OCI-M2 (cell line): Measurements from ENCODE around the gene ZBTB20.
"Not testable (repeated sequence)": the region's sequence is repeated elsewhere in the genome, so short reads cannot be mapped to it uniquely, and the experiment has no call there.

ENCODE experiments used
- DNase-seq: peaks from one replicate; lab custom pipeline; 2025; ENCODE audit not compliant: unreplicated experiment; lab: John Stamatoyannopoulos, UW

ZBTB20 gene

DNA sequence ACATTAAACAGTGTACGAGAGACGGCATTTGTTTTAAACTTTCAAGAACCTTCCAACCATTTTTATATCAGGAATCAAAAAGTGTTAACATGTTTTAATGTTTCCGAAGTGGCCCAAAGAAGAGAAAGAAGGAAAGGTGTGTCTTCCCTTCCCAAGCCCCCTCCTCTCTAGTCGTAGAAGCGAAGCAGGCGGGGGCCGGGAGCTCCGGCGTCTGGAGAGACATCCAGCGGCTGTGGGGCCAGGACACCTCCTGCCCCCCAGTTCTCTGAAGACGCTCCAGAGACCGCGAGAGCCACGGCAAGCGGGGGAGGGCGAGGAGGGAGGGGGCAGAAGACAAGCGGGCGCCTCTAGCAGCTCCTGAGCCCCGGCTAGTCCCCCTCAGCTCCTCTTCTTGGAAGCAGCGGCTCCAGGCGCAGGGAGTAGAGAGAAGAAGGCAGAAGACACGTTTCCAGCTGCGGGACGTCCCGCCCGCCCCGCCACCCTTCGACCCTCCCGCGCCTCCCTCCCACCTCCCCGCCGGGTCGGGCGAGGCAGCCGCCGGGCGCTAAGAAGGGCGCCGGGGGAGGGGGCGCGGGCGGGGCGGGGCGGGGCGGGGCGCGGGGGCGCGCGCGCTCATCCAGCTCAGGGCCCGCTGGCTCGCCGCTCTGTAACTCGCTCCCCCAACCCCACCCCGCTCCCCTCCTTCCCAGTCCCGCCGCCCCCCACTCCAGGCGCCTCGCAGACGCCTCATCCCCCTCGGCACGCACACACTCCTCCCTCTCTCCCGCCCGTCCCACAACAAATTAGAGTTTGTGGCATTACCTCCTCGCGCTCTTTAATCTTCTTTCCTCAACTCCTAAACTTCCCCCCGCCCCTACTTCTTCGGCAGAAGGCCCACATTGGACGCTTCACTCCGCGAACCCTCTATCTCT is at the start of gene ZBTB20:
Gene ZBTB20, minus strand, starts transcription at position 871 of the 911 bp plus-strand sequence.
- DNase-seq = no peak

- DNase-seq = no peak
Observed at GRCh38 chr3:115194476-115194875, 47.4 kb upstream of the ZBTB20 start.

- DNase-seq = no peak
Observed at GRCh38 chr3:115190747-115191146, 43.7 kb upstream of the ZBTB20 start.

DNA sequence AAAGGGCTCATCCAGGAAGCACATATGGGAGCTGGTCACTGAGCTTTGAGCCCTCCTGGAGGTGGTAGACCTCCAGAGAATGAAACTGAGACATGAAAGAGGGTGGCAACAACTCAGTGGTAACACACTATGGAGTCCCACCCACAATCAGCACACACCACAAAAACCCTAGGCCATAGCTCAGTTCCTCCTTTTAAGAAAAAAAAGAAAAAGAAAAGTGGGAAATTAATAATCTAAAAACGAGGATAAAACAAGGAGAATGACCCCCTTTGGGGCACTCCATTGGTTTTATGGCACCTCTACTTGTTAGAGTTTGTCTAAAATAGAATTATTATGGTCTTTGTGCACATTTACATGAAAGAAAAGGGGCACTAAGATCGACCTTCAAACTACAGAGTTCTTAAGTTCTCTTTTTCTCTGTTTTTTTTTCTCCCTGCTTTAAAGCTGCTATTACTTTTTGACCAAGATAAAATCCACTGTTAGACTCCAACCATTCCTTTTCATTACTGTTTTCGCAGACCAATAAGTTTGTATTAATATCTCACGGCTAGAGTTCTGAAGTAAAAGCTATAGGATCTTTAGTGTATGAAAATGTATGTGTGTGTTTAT is 40.2 kb upstream of the ZBTB20 start:
- DNase-seq = no peak

DNA sequence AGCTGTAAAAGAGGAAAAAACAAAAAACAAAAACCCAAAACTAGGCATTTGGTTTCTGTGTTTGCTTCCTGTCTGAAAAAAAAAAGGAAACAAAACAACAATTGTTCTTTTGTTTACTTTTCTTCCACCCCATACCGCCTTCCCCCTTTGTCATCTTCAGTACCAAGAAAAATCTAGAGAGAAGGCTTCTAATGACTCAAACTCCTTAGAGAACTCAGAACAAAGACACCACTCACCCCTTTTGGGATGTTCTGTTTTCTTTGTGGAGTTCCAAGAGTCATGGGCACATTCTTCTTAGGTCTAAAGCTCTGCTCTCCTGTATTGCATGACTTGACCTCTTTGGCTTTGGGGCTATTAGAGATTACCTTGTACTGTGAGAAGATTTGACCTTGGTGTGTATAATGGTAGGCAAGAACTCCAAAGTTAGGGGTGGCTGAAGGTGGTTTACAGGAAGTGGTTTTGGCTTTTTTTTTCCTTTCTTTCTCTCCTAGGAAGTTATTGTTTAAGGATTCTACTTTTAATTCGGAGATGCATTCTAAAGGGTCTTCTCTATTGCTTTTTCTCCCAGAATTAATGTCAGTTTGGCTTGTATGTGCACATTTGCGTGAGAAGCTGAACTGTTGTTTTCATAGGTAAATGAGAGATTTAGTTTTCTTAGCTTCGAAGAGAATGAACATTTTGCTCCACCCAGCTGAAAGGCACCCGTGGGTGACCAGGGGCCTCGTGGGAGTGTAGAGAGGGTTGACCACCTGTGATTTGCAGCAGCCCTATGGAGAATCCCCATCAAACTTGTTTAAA is 39.5 kb upstream of the ZBTB20 start:
- no peak for DNase-seq

- not testable (repeated sequence) for DNase-seq
Observed at GRCh38 chr3:115184859-115185572, 37.9 kb upstream of the ZBTB20 start.

DNA sequence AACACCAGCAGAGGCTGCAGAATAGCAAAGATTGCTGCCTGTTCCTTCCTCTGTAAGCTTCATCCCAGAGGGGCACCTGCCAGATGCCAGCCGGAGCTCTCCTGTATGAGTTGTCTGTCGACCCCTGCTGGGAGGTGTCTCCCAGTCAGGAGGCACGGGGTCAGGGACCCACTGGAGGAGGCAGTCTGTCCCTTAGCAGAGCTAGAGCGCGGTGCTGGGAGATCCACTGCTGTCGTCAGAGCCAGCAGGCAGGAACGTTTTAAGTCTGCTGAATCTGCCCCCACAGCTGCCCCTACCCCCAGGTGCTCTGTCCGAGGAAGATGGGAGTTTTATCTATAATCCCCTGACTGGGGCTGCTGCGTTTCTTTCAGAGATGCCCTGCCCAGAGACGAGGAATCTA is 31.8 kb upstream of the ZBTB20 start:
- DNase-seq = not testable (repeated sequence)

DNA sequence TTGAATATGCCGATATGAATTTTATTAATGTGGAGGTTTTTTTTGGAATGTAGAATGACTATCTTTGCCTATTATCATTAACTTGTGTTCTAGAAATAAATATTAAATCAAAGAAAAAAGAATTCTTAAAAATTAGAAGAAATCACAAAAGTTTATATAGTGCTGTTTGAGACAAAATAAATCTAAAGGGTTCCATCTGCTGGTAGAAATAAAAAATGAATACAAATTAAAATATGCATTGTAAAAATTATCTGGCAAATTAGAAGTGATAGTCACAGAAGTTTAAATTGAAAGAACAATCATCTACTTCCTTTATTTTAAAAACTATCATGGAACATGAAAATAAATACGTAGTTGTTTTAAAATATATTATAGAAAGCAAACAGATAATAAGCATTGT is 22.7 kb upstream of the ZBTB20 start:
- DNase-seq = no peak

GRCh38 chr3:115165701-115166100 is 18.6 kb upstream of the ZBTB20 start:
- DNase-seq = no peak

- DNase-seq = no peak
Observed at GRCh38 chr3:115165266-115165665, 18.2 kb upstream of the ZBTB20 start.

GRCh38 chr3:115164374-115165221 is 17.5 kb upstream of the ZBTB20 start:
- no peak for DNase-seq

DNA sequence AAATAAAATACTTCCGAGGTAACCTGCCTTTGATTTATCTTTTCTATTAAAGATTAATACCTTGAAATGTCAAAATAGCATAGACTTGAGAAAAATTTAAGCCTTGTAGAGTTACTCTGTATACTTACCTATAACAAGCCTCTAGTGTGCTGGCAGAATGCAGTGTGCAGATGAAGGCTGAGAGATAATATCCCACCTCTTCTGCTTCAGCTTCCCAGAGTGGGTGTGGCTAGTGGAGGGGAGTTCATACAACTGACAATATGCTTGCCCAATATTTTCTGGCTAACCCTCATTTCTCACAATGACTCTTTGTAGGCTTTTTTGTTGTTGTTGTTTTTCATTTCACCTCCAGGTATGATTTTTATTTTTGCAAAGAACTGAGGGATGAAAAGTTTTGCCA is 15.7 kb upstream of the ZBTB20 start:
- DNase-seq = no peak

GRCh38 chr3:115161866-115162265 is 14.8 kb upstream of the ZBTB20 start:
- DNase-seq = no peak

DNA sequence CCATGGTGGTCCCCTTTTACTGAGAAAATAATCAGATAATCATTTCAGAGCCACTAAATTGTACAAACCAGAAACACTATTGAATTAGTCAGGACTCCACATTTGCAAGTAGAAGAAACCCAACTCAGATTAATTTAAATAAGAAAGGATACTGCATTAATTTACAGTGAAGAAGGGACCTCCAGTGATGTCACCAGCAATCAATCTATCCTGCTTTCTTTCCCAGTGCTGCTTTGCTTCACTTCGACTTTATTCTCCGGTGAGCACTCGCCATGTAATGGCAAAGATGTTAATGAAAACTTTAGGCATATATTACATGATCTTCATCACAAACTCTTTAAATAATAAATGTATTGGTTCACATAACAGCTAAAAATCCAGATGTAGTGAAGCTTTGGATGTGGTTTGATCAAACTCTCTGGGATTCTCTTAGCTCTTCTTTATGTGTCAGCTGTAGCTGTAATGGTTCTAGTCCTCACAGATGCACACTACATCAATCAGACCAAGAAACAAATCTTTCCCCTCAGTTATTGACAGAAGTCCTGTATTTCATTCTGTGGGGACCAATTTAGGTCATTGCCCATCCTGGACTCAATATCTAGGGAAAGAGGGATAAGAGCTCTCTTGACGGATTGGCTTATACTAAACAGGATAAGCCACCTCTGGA is 14.2 kb upstream of the ZBTB20 start:
- DNase-seq = no peak

DNA sequence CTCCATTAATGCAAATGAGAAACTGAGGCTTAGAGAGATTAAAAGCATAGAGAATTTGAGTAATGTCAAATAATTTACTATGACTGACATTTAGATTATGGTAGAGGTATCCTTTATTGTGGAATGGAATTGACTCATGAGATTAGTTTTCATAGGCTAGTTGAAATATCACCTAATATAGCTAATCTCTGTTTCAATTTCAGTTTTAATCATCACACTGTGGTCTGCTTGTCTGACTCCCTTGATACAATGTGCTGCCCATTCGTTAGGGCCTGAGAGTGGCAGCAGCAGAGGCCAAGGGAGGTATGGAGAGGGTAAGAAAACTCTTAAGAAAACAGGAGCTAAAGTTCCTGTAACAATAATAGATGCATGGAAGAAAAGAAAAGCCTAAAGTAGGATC is 13.2 kb upstream of the ZBTB20 start:
- no peak for DNase-seq

DNA sequence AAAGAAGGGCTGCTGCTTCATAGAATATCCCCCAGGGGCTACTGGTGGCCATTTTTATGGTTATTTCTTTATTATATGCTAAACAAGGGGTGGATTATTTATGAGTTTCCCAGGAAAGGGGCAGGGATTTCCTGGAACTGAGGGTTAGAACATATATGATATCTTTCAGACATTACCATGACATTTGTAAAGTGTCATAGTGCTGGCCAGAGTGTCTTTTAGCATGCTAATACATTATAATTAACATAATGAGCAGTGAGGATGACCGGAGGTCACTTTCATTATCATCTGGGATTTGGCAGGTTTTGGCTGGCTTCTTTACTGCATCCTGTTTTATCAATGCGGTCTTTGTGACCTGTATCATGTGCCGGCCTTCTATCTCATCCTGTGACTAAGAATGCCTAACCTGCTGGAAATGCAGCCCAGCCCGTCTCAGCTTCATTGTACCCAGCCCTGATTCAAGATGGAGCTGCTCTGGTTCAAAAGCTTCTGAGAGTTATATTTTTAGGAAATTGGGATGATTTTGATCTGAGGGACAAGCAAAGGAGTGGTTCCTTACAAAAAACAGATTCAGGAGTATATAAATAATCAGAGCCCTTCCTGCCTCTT is 9.1 kb upstream of the ZBTB20 start:
- no peak for DNase-seq

- DNase-seq = no peak
Observed at GRCh38 chr3:115154611-115155010, 7.5 kb upstream of the ZBTB20 start.

- DNase-seq = no peak
Observed at GRCh38 chr3:115151921-115152320, 4.8 kb upstream of the ZBTB20 start.

- no peak for DNase-seq
Observed at GRCh38 chr3:115148142-115148790, 1.2 kb upstream of the ZBTB20 start.
